ENCODE measurements around the gene DHX57.
"Not testable (repeated sequence)": the region's sequence is repeated elsewhere in the genome, so short reads cannot be mapped to it uniquely, and the experiment has no call there.

Gene DHX57

GRCh38 chr2:38835015-38835601 is 40.6 kb downstream of the DHX57 start:
- no peak for TF ChIP-seq ZFX (IDR thresholded peaks at IDR 0.05)
- TF ChIP-seq, protein P1, sequence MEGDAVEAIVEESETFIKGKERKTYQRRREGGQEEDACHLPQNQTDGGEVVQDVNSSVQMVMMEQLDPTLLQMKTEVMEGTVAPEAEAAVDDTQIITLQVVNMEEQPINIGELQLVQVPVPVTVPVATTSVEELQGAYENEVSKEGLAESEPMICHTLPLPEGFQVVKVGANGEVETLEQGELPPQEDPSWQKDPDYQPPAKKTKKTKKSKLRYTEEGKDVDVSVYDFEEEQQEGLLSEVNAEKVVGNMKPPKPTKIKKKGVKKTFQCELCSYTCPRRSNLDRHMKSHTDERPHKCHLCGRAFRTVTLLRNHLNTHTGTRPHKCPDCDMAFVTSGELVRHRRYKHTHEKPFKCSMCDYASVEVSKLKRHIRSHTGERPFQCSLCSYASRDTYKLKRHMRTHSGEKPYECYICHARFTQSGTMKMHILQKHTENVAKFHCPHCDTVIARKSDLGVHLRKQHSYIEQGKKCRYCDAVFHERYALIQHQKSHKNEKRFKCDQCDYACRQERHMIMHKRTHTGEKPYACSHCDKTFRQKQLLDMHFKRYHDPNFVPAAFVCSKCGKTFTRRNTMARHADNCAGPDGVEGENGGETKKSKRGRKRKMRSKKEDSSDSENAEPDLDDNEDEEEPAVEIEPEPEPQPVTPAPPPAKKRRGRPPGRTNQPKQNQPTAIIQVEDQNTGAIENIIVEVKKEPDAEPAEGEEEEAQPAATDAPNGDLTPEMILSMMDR (conservative IDR thresholded peaks at IDR 0.05) = peak; percentile 48
- no peak overlapping the region for H3K27ac ChIP-seq

DNA sequence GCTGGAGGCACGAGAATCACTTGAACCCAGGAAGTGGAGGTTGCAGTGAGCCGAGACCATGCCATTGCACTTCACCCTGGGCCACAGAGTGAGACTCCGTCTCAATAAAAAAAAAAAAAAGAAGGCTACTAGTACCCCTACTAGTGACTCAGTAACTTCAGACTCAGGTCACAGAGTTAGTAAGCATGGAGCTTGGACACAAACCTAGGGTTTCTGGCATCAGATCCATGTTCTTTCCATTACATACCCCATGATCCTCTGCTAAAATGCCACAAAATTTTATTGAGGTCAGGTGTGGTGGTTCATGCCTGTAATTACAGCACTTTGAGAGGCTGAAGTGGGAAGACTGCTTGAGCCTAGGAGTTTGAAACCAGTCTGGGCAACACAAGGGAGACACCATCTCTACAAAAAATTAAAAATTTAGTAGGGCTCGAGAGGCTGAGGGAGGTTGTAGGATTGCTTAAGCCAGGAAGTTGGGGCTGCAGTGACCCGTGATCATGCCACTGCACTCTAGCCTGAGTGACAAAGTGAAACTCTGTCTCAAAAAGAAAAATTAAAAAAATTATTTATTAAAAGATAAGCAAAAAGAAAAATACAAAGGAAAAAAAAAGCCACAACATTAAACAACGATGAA is 45.1 kb downstream of the DHX57 start:
- H3K27ac ChIP-seq = no peak overlapping the region
- TF ChIP-seq ZFX (IDR thresholded peaks at IDR 0.05) = no peak
- TF ChIP-seq, protein P1 (conservative IDR thresholded peaks at IDR 0.05) = no peak

DNA sequence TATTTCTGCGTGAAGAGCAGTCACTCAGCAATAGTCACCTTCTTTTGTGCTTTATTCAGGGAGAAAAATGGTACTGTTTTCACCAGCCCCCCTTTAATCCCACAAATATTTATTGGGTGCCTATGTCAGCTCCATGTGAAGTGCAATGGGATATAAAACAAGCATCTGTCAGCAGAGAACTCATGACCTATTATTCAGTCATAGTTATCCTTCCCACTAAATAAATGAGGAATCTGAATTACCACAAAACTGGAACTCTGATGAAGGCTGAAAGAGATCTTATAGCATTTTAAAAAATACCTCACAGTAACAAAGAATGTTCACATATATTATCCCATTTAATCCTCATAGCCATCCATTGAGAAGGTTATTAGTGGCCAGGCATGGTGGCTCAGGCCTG is 45.8 kb downstream of the DHX57 start:
- H3K27ac ChIP-seq = no peak overlapping the region
- TF ChIP-seq, protein P1 (conservative IDR thresholded peaks at IDR 0.05) = no peak
- no peak for TF ChIP-seq ZFX (IDR thresholded peaks at IDR 0.05)

GRCh38 chr2:38828460-38828859 is 47.3 kb downstream of the DHX57 start:
- H3K27ac ChIP-seq = no peak overlapping the region
- no peak for TF ChIP-seq ZFX (IDR thresholded peaks at IDR 0.05)
- TF ChIP-seq, protein P1 (conservative IDR thresholded peaks at IDR 0.05) = no peak

DNA sequence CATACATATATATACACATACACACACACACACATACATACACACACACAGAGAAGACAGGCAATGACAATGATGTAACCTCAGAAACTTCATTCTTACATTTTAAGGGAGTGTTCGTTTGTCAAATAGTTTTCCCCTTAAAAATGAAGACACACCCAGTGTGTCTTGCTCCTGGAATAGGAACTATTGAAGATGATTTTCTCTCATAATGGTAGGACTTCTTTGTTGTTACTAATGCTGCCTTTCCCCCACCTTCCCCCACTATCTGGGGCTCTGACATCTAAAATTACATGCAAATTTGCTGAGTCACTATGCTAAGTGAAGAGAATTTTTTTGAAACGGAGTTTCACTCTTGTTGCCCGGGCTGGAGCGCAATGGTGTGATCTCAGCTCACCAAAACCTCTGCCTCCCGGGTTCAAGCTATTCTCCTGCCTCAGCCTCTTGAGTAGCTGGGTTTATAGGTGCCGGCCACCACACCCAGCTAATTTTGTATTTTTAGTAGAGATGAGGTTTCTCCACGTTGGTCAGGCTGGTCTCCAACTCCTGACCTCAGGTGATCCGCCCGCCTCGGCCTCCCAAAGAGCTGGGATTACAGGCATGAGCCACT is 48.1 kb downstream of the DHX57 start:
- not testable (repeated sequence) for H3K27ac ChIP-seq

DNA sequence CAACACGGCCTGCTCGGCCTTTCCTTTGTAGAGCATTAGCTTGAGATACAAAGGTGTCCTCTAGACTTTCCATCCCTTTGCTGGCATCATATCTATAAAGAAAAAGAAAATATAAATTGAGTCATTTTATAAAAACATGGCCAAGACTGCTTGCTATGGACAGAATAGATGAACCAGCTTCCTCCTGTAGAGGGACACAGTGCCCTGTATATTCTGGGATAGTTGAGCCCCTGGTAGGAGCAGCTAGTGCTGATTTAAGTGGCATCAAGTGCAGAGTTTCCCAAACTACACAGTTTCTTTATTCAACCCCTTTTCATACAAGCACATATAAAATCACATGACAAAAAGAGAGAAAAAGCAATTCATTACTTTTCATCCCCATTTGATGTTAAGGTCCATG is 49.8 kb downstream of the DHX57 start:
- TF ChIP-seq, protein P1 (conservative IDR thresholded peaks at IDR 0.05) = no peak
- TF ChIP-seq ZFX (IDR thresholded peaks at IDR 0.05) = no peak
- H3K27ac ChIP-seq = no peak overlapping the region

DNA sequence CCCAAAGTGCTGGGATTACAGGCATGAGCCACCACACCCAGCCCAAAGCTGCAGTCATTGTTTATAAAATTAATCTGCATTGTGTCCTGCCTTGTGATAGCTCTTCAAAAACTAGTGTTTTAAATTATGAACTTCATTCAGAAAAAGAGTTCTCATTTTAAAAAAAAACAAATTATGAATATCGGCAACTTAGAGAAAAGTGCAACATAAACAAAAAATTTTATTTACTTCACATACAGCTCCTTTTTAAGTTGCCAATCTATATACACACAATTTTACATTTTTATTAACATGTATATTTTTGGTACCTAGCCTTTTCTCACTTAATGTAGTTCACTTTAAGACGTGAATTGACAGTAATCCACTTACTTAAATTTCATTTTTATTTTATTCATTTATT is 50.8 kb downstream of the DHX57 start:
- no peak for TF ChIP-seq ZFX (IDR thresholded peaks at IDR 0.05)
- TF ChIP-seq, protein P1 (conservative IDR thresholded peaks at IDR 0.05) = no peak
- H3K27ac ChIP-seq = no peak overlapping the region
